ENCODE results near the gene CLCA2. TPM values are rescaled to one million over a fixed set of nuclear protein-coding genes. Genes with fewer than 3 reads are reported as not detected.

The CLCA2 gene
- polyA plus RNA-seq, 3 donors, result not detected

GRCh38 chr1:86423473-86423872, 498 bp upstream of the CLCA2 start:
- H3K79me2 ChIP-seq (ENCODE audit: insufficient read depth, low read length), result no peaks in the 10 kb centered on the region
- no peak overlapping the region for H3K4me3 ChIP-seq (replicated peaks in 1 of 3; ENCODE audit: low read depth in 2 of 3, low read length in 3 of 3)
- H4K20me1 ChIP-seq (ENCODE audit: insufficient read depth, low read length), result no peaks in the 10 kb centered on the region
- H3K36me3 ChIP-seq (replicated peaks in 1 of 2; ENCODE audit: control insufficient read depth in 1 of 2, insufficient read depth in 2 of 2, low read length in 2 of 2), result no peaks in the 10 kb centered on the region
- no peak overlapping the region for H3K4me2 ChIP-seq (replicated peaks; ENCODE audit: extremely low read depth, low read length, poor library complexity, severe bottlenecking)
- H3K27me3 ChIP-seq (ENCODE audit: control insufficient read depth in 2 of 2, insufficient read depth in 2 of 2, low read length in 2 of 2), result no peaks in the 10 kb centered on the region
- peaks cover 0 to 2% (median 0%) of the 10 kb centered on the region in 3 donors for H3K27me3 Mint-ChIP-seq (ENCODE audit: low read depth in 3 of 3)
- peaks cover 7% of the 10 kb centered on the region for H3K4me1 Mint-ChIP-seq
- intact Hi-C loops (cut with micrococcal nuclease), result no loop called here
- peak overlapping the region; percentile 38 for H2AFZ ChIP-seq (ENCODE audit: insufficient read depth, low read depth, low read length, poor library complexity, severe bottlenecking)
- H3K4me3 Mint-ChIP-seq, result no peak overlapping the region
- H3K27ac ChIP-seq (ENCODE audit: low read depth in 1 of 2, low read length in 2 of 2), result no peak overlapping the region
- no peak overlapping the region for H3K9ac ChIP-seq (ENCODE audit: insufficient read depth, low read length, poor library complexity, severe bottlenecking)
- DNase-seq, result no peak
- H3K9me3 ChIP-seq (replicated peaks in 1 of 2; ENCODE audit: control insufficient read depth in 1 of 2, insufficient read depth in 1 of 2, low read length in 2 of 2), result no peaks in the 10 kb centered on the region
- H3K9me3 Mint-ChIP-seq, result no peaks in the 10 kb centered on the region
- TF ChIP-seq, protein P1, sequence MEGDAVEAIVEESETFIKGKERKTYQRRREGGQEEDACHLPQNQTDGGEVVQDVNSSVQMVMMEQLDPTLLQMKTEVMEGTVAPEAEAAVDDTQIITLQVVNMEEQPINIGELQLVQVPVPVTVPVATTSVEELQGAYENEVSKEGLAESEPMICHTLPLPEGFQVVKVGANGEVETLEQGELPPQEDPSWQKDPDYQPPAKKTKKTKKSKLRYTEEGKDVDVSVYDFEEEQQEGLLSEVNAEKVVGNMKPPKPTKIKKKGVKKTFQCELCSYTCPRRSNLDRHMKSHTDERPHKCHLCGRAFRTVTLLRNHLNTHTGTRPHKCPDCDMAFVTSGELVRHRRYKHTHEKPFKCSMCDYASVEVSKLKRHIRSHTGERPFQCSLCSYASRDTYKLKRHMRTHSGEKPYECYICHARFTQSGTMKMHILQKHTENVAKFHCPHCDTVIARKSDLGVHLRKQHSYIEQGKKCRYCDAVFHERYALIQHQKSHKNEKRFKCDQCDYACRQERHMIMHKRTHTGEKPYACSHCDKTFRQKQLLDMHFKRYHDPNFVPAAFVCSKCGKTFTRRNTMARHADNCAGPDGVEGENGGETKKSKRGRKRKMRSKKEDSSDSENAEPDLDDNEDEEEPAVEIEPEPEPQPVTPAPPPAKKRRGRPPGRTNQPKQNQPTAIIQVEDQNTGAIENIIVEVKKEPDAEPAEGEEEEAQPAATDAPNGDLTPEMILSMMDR (IDR thresholded peaks at IDR 0.05), result no peak
- no peak overlapping the region for H3K27ac Mint-ChIP-seq
- H3K4me1 ChIP-seq (ENCODE audit: control insufficient read depth in 1 of 2, insufficient read depth in 2 of 2, low read length in 2 of 2), result peaks cover 0 to 6% of the 10 kb centered on the region in 2 donors
- no peaks in the 10 kb centered on the region for H3K36me3 Mint-ChIP-seq

GRCh38 chr1:86429122-86429725, 5.3 kb downstream of the CLCA2 start:
- no peaks in the 10 kb centered on the region for H4K20me1 ChIP-seq (ENCODE audit: insufficient read depth, low read length)
- H3K9ac ChIP-seq (ENCODE audit: insufficient read depth, low read length, poor library complexity, severe bottlenecking), result no peak overlapping the region
- H3K4me2 ChIP-seq (replicated peaks; ENCODE audit: extremely low read depth, low read length, poor library complexity, severe bottlenecking), result peak overlapping the region; percentile 51
- no peaks in the 10 kb centered on the region for H3K9me3 ChIP-seq (replicated peaks in 1 of 2; ENCODE audit: control insufficient read depth in 1 of 2, insufficient read depth in 1 of 2, low read length in 2 of 2)
- H3K27me3 Mint-ChIP-seq (ENCODE audit: low read depth in 3 of 3), result no peaks in the 10 kb centered on the region
- no peaks in the 10 kb centered on the region for H3K36me3 Mint-ChIP-seq
- H3K27ac Mint-ChIP-seq, result no peak overlapping the region
- H3K36me3 ChIP-seq (replicated peaks in 1 of 2; ENCODE audit: control insufficient read depth in 1 of 2, insufficient read depth in 2 of 2, low read length in 2 of 2), result no peaks in the 10 kb centered on the region
- no peaks in the 10 kb centered on the region for H3K27me3 ChIP-seq (ENCODE audit: control insufficient read depth in 2 of 2, insufficient read depth in 2 of 2, low read length in 2 of 2)
- peak overlapping the region; percentile 54 for H2AFZ ChIP-seq (ENCODE audit: insufficient read depth, low read depth, low read length, poor library complexity, severe bottlenecking)
- H3K27ac ChIP-seq (ENCODE audit: low read depth in 1 of 2, low read length in 2 of 2), result peak overlapping the region in 1 of 2 donors; percentile 70
- H3K79me2 ChIP-seq (ENCODE audit: insufficient read depth, low read length), result no peaks in the 10 kb centered on the region
- WGBS (ENCODE audit: insufficient coverage), result 0% methylated on average over 3 of the region's 7 CpGs
- H3K9me3 Mint-ChIP-seq, result no peaks in the 10 kb centered on the region
- H3K4me3 Mint-ChIP-seq, result no peak overlapping the region
- no peak for DNase-seq
- H3K4me1 Mint-ChIP-seq, result no peaks in the 10 kb centered on the region
- intact Hi-C loops (cut with micrococcal nuclease), result no loop called here
- H3K4me1 ChIP-seq (ENCODE audit: control insufficient read depth in 1 of 2, insufficient read depth in 2 of 2, low read length in 2 of 2), result peaks cover 20 to 25% of the 10 kb centered on the region in 2 donors
- TF ChIP-seq, protein P1 (IDR thresholded peaks at IDR 0.05), result no peak
- peak overlapping the region in 1 of 3 experiments; percentile 15 for H3K4me3 ChIP-seq (replicated peaks in 1 of 3; ENCODE audit: low read depth in 2 of 3, low read length in 3 of 3)

Data from CD14-positive monocyte (primary cell).